ENCODE measurements around the gene MCEE.

GRCh38 chr2:71125506-71126294 lies 4.3 kb downstream of the MCEE start:
- no peak for TF ChIP-seq EZH2 (IDR thresholded peaks at IDR 0.05; ENCODE audit: low read length, unreplicated experiment)
- TF ChIP-seq, protein P1, sequence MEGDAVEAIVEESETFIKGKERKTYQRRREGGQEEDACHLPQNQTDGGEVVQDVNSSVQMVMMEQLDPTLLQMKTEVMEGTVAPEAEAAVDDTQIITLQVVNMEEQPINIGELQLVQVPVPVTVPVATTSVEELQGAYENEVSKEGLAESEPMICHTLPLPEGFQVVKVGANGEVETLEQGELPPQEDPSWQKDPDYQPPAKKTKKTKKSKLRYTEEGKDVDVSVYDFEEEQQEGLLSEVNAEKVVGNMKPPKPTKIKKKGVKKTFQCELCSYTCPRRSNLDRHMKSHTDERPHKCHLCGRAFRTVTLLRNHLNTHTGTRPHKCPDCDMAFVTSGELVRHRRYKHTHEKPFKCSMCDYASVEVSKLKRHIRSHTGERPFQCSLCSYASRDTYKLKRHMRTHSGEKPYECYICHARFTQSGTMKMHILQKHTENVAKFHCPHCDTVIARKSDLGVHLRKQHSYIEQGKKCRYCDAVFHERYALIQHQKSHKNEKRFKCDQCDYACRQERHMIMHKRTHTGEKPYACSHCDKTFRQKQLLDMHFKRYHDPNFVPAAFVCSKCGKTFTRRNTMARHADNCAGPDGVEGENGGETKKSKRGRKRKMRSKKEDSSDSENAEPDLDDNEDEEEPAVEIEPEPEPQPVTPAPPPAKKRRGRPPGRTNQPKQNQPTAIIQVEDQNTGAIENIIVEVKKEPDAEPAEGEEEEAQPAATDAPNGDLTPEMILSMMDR (conservative IDR thresholded peaks at IDR 0.05; ENCODE audit: low read depth, low read length): no peak
- no peak for TF ChIP-seq EZH2phosphoT487 (IDR thresholded peaks at IDR 0.05; ENCODE audit: borderline replicate concordance, low read length)
